ENCODE results near the gene CNTN4.

Gene CNTN4

DNA sequence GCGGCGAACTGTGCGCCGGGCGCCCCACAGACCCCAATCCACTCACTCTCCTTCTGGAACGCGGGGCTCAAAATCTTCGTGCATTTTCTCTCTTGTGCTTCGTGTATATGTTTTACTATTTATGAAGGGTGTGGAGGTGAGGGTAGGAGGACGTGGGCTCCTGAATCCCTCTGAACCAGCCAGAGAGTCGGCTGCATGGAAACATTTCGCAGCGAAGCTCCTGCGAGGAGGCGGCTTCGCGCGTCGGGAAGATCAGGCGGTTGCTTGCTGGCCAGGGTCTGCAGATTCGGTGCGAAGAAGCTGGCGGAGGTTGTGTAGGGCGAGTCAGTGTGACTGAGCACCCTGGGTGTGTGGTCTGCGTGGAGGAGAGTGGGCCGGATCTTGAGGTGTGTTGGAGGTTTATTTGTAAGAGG lies 1.1 kb downstream of the CNTN4 start:
- Histone ChIP-seq H3K4me3 (replicated peaks; ENCODE audit: insufficient read depth, low read length) (no peak overlapping the region), H3K27me3 (ENCODE audit: insufficient read depth, poor library complexity, severe bottlenecking) (peaks cover 23% of the 10 kb centered on the region), H3K27ac (replicated peaks) (no peak overlapping the region)
- no peak for DNase-seq (ENCODE audit: low read depth in 1 of 2, low spot score in 1 of 2)
- no peak for TF ChIP-seq SPI1 (IDR thresholded peaks at IDR 0.05; ENCODE audit: borderline replicate concordance, low read depth)
- TF ChIP-seq GABPA (IDR thresholded peaks at IDR 0.05; ENCODE audit: low read depth), result no peak
- no peak for TF ChIP-seq CTCF (IDR thresholded peaks at IDR 0.05; ENCODE audit: insufficient read depth, low read length)
- no peak for TF ChIP-seq POLR2AphosphoS5 (IDR thresholded peaks at IDR 0.05; ENCODE audit: low read depth)
- TF ChIP-seq REST (IDR thresholded peaks at IDR 0.05; ENCODE audit: insufficient replicate concordance, low read depth), result no peak

DNA sequence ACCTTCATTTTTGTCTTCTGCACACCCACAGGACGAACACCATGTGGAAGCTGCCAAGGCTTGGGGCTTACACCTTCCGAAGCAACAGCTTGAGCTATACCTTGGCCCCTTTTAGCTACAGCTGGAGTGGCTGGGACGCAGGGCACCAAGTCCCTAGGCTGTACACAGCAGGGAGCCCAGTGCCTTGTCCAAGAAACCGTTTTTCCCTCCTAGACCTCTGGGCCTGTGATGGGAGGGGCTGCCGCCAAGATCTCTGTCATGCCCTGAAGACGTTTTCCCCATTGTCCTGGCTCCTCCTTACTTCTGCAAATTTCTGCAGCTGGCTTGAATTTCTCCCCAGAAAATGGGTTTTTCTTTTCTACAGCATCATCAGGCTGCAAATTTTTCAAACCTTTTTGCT lies 7.8 kb downstream of the CNTN4 start:
- TF ChIP-seq CTCF (IDR thresholded peaks at IDR 0.05; ENCODE audit: insufficient read depth, low read length) (no peak), SPI1 (IDR thresholded peaks at IDR 0.05; ENCODE audit: borderline replicate concordance, low read depth) (no peak)
- Histone ChIP-seq H3K27ac (replicated peaks) (no peak overlapping the region), H3K27me3 (ENCODE audit: insufficient read depth, poor library complexity, severe bottlenecking) (no peaks in the 10 kb centered on the region), H3K4me3 (replicated peaks; ENCODE audit: insufficient read depth, low read length) (no peak overlapping the region)
- no peak for DNase-seq (ENCODE audit: low read depth in 1 of 2, low spot score in 1 of 2)

GRCh38 chr3:2110597-2111117 lies 12.0 kb downstream of the CNTN4 start:
- H3K27me3 ChIP-seq (ENCODE audit: insufficient read depth, poor library complexity, severe bottlenecking), result no peaks in the 10 kb centered on the region
- DNase-seq (ENCODE audit: low read depth in 1 of 2, low spot score in 1 of 2), result no peak
- H3K27ac ChIP-seq (replicated peaks), result no peak overlapping the region
- H3K4me3 ChIP-seq (replicated peaks; ENCODE audit: insufficient read depth, low read length), result no peak overlapping the region
- TF ChIP-seq SPI1 (IDR thresholded peaks at IDR 0.05; ENCODE audit: borderline replicate concordance, low read depth) (no peak), CTCF (IDR thresholded peaks at IDR 0.05; ENCODE audit: insufficient read depth, low read length) (no peak), POLR2AphosphoS5 (IDR thresholded peaks at IDR 0.05; ENCODE audit: low read depth) (no peak), REST (IDR thresholded peaks at IDR 0.05; ENCODE audit: insufficient replicate concordance, low read depth) (no peak), GABPA (IDR thresholded peaks at IDR 0.05; ENCODE audit: low read depth) (no peak)

DNA sequence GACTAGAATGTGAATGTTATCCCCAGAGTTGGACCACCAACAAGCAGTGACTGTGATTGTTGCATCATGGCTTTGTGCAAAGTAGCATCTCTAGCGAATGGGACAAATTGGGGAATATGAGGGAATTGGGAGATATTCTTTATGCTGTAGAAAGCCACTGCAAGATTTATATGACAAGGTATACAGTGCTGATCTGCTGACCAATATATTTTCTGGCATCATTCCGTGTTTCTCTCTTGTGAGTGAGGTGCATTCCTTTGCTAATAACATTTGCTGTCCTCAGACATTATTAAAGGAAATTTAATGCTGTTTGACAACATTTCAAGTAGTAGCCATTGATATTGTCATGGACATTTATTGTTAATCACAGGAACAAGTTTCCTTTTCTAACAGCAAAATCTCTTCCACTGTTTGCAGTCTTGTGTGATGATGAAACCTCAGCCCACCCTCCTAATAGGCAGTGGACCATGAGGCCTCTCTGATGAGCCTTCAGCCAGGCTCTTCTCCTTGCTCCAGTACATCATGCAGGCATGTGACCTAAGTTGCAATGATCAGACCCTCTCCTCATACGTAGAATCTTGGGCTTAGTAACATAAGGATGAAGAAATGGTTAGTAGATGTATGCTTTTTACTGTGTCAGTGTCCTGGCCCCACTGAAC lies 16.1 kb downstream of the CNTN4 start:
- no peak for DNase-seq (ENCODE audit: low read depth in 1 of 2, low spot score in 1 of 2)
- Histone ChIP-seq H3K27me3 (ENCODE audit: insufficient read depth, poor library complexity, severe bottlenecking) (no peaks in the 10 kb centered on the region), H3K27ac (replicated peaks) (no peak overlapping the region), H3K4me3 (replicated peaks; ENCODE audit: insufficient read depth, low read length) (no peak overlapping the region)
- TF ChIP-seq SPI1 (IDR thresholded peaks at IDR 0.05; ENCODE audit: borderline replicate concordance, low read depth) (no peak), CTCF (IDR thresholded peaks at IDR 0.05; ENCODE audit: insufficient read depth, low read length) (no peak), POLR2AphosphoS5 (IDR thresholded peaks at IDR 0.05; ENCODE audit: low read depth) (no peak), GABPA (IDR thresholded peaks at IDR 0.05; ENCODE audit: low read depth) (no peak), REST (IDR thresholded peaks at IDR 0.05; ENCODE audit: insufficient replicate concordance, low read depth) (no peak)
